Left lung (tissue), 10 donors: ENCODE measurements around the gene POLA2. TPM values are rescaled to one million over a fixed set of nuclear protein-coding genes. Genes with fewer than 3 reads are reported as not detected.

Experiments used
- ATAC-seq: fragments of 200-7000 bp; cut with Tn5 transposase; one replicate; pipeline ENCODE4 v1.9.1; 2020; ENCODE audit warnings: moderate library complexity
- DNase-seq, 4 donors: peaks; one replicate each; pipeline ENCODE4 v3.0.0-alpha.2; 2013 to 2020
- H3K27ac ChIP-seq, 2 donors: fragments of 200-600 bp; sonication (generic) in 1 of 2; one replicate each; pipeline versions ENCODE4 v1.5.0 to v1.8.0; 2020 to 2021
- H3K27me3 ChIP-seq, 2 donors: fragments of 200-600 bp; sonication (generic) in 1 of 2; one replicate each; pipeline versions ENCODE4 v1.5.0 to v1.8.0; 2020 to 2021
- H3K36me3 ChIP-seq, 2 donors: fragments of 200-600 bp; sonication (generic) in 1 of 2; one replicate each; pipeline versions ENCODE4 v1.5.0 to v1.8.0; 2020 to 2021
- H3K4me1 ChIP-seq, 2 donors: fragments of 200-600 bp; one replicate each; pipeline ENCODE4 v1.8.0; 2021
- H3K4me3 ChIP-seq, 2 donors: fragments of 200-600 bp; sonication (generic) in 1 of 2; one replicate each; pipeline versions ENCODE4 v1.5.0 to v1.8.0; 2020 to 2021; ENCODE audit warnings: mild to moderate bottlenecking in 1 of 2
- H3K9me3 ChIP-seq, 2 donors: fragments of 200-600 bp; sonication (generic) in 1 of 2; one replicate each; pipeline versions ENCODE4 v1.5.0 to v1.8.0; 2020 to 2021
- intact Hi-C, 2 donors: fragments of 100-400 bp; cut with DNase I; formaldehyde crosslinking; loops; one replicate each; pipeline versions ENCODE4 v1.11.2 to v1.14.2; 2022
- polyA plus RNA-seq, 6 donors: library from polyadenylated mRNA; unstranded; fragments of 120-200 nt; gene quantifications; one replicate each; pipeline ENCODE4 v1.2.1, GENCODE V29; 2013; ENCODE audit not compliant: insufficient read length in 6 of 6
- total RNA-seq, 2 donors: library from RNA; stranded (reverse); fragmentation: NEBNext Ultra II Directional; extraction: Animal tissue kit (Norgen Biotek cat#: 25700); gene quantifications; one replicate each; pipeline ENCODE4 v1.2.1, GENCODE V29; 2021
- TF ChIP-seq, protein P1 (sequence below), 2 donors: fragments of 200-600 bp; sonication (generic) in 1 of 2; IDR thresholded peaks; one replicate each; pipeline versions ENCODE4 v1.5.0 to v1.8.0; 2021; ENCODE audit warnings: antibody characterized with exemption in 2 of 2
- donor health status: DM: no; HTN: yes; CAD: no.
- donor health status: DM: no; HTN: no; CAD: no.

The POLA2 gene
- total and polyA plus RNA-seq, 8 donors: 9.4 to 30.2 (median 21.1) TPM

DNA sequence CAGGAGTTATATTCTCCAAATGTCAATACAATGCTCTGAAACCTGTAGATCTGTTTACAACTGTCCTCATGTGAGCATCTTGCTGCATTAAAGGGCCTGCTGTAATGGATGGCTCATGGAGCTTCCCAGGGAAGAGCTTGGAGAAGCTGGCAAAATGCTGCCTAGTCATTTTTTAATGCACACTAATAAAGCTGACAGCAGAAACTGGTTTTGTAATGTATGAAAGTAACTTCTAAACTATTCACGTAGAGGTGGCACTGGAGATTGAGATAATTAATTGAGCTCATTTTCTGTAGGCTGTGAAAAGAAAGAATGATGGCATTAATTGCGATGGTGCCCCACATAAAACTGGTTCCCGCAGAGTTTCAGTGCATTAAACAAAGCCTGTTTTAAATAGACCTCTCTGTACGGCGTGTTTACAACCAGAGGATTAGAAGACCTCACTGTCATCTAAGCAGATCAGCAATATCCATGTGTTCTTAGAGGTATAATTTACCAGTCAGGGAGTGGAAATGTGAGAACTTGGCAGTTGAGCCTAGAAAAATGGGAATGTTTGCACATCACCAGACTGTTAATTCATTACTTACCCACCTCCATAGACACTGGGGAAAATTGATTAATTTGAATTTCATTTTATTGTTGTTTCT, 16.0 kb downstream of the POLA2 start:
- intact Hi-C loops: loop anchor here (5.0 to 10.0 kb wide), 2 partner anchors 47 to 50 kb away; no protein-coding TSS in a partner anchor
- H3K27me3 ChIP-seq: no peaks in the 10 kb centered on the region
- no peak overlapping the region for H3K4me3 ChIP-seq
- ATAC-seq (no peak), DNase-seq (no peak)
- H3K4me1 ChIP-seq: peaks cover 10 to 44% of the 10 kb centered on the region in 2 donors
- H3K27ac ChIP-seq: no peak overlapping the region
- no peaks in the 10 kb centered on the region for H3K9me3 ChIP-seq
- TF ChIP-seq, protein P1, sequence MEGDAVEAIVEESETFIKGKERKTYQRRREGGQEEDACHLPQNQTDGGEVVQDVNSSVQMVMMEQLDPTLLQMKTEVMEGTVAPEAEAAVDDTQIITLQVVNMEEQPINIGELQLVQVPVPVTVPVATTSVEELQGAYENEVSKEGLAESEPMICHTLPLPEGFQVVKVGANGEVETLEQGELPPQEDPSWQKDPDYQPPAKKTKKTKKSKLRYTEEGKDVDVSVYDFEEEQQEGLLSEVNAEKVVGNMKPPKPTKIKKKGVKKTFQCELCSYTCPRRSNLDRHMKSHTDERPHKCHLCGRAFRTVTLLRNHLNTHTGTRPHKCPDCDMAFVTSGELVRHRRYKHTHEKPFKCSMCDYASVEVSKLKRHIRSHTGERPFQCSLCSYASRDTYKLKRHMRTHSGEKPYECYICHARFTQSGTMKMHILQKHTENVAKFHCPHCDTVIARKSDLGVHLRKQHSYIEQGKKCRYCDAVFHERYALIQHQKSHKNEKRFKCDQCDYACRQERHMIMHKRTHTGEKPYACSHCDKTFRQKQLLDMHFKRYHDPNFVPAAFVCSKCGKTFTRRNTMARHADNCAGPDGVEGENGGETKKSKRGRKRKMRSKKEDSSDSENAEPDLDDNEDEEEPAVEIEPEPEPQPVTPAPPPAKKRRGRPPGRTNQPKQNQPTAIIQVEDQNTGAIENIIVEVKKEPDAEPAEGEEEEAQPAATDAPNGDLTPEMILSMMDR (IDR thresholded peaks at IDR 0.05): no peak
- H3K36me3 ChIP-seq: peaks cover 0 to 38% of the 10 kb centered on the region in 2 donors

DNA sequence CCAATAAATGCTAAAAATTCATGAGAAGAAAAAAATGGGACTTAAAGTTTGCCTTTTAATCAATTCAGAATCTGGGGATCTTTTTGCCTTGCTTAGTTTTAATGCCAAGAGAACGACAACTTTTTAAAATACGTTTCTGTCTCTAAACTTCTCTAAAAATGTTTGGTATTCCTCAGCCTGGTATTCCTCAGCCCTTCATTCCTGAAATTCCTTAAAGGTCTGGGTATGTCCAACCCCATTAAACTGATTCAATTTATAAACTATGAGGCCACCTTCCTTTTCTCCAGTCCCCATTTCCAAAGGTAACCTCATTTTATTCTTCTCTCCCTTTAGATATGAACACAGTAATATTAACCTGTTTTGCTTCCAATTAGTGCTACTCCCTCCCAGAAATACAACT, 16.6 kb downstream of the POLA2 start:
- ATAC-seq (no peak), DNase-seq (no peak)
- Histone ChIP-seq H3K4me3 (no peak overlapping the region), H3K9me3 (no peaks in the 10 kb centered on the region), H3K4me1 (peaks cover 10 to 44% of the 10 kb centered on the region in 2 donors), H3K27me3 (no peaks in the 10 kb centered on the region), H3K27ac (no peak overlapping the region), H3K36me3 (peaks cover 0 to 44% of the 10 kb centered on the region in 2 donors)
- TF ChIP-seq, protein P1 (IDR thresholded peaks at IDR 0.05): no peak
- intact Hi-C loops: loop anchor here (5.0 to 10.0 kb wide), 2 partner anchors 46 to 49 kb away; no protein-coding TSS in a partner anchor

DNA sequence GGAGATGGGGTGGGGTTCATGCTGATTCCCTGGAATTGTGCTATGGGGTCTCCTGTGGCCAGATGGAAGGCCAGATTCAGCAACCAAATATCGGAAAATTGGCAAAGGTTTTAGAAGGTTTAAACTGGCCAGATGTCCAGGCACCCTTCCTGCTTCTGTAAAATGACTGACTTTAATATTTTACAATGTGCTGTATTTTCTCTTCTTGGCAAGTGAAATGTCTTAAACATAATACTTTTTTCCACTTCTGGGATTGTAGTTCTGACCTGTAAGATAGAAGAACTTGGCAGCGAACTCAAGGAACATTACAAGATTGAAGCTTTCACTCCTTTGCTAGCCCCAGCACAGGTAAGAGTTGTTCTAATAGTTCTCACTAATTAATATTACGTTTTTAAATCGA, 17.5 kb downstream of the POLA2 start:
- intact Hi-C loops: loop anchor here (5.0 to 10.0 kb wide), 2 partner anchors 46 to 48 kb away; no protein-coding TSS in a partner anchor
- DNase-seq (no peak), ATAC-seq (no peak)
- Histone ChIP-seq H3K9me3 (no peaks in the 10 kb centered on the region), H3K27ac (peak overlapping the region in 1 of 2 donors; percentile 81), H3K36me3 (peaks cover 0 to 54% of the 10 kb centered on the region in 2 donors), H3K27me3 (no peaks in the 10 kb centered on the region), H3K4me3 (no peak overlapping the region), H3K4me1 (peaks cover 10 to 44% of the 10 kb centered on the region in 2 donors)
- TF ChIP-seq, protein P1 (IDR thresholded peaks at IDR 0.05): no peak

DNA sequence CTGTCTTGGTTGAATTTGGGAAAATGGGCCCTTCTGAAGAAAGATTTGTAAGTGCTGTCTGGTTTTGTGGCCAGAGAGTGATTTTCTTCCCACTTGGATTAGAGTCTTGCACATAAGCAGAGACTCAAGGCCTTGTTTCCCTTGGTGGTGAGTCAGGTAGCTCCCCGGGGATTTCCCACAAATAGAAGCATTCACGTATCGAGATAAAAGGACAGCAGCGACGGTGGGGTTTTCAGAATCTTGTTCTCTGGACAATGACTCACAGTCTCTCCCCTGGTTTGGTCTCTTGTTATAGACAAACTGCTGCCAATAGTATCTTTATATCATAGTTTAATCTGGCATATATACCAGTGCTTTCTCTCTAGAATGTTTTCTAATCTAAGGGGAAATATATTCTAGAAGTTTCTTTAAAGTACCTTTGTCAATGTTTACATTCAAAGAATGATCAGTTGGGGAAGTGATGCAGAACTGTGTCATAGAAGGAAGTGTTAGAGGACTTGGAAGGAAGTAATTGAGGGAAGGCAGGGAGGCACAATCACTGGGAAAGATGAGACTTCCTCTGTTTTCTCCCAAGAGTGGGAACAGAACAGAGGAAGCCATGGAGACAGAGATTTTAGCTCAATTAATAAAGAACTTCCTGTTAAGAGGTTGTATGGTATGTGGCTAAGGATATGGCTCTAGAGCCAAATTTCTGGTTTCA, 18.1 kb downstream of the POLA2 start:
- no peaks in the 10 kb centered on the region for H3K27me3 ChIP-seq
- H3K4me3 ChIP-seq: no peak overlapping the region
- intact Hi-C loops: loop anchor here (5.0 to 10.0 kb wide), 2 partner anchors 45 to 47 kb away; no protein-coding TSS in a partner anchor
- ATAC-seq: peak; percentile 46
- H3K36me3 ChIP-seq: peaks cover 0 to 59% of the 10 kb centered on the region in 2 donors
- TF ChIP-seq, protein P1 (IDR thresholded peaks at IDR 0.05): no peak
- no peaks in the 10 kb centered on the region for H3K9me3 ChIP-seq
- peak overlapping the region in 1 of 2 donors; percentile 81 for H3K27ac ChIP-seq
- no peak for DNase-seq
- peaks cover 7 to 39% of the 10 kb centered on the region in 2 donors for H3K4me1 ChIP-seq

DNA sequence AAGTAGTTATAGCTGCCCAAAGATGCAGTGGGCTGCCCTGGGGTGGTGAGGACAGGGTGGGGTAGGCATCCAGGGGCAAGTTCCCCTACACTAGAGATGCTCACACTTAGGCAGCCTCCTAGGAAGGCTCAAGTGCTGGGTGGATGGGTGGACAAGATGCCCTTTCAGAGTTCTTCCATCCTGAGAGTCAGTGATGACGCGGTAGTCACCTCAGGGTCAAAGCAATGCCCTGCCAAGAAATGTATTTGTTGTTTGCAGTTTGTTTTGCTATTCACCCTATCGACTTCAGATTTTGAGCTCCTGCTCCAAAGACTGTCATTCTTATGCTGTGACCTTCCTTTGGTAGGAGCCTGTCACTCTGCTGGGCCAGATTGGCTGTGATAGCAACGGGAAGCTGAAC, 18.9 kb downstream of the POLA2 start:
- TF ChIP-seq, protein P1 (IDR thresholded peaks at IDR 0.05): no peak
- Histone ChIP-seq H3K36me3 (peaks cover 0 to 64% of the 10 kb centered on the region in 2 donors), H3K9me3 (no peaks in the 10 kb centered on the region), H3K4me3 (no peak overlapping the region), H3K27ac (peak overlapping the region in 1 of 2 donors; percentile 81), H3K27me3 (no peaks in the 10 kb centered on the region), H3K4me1 (peaks cover 4 to 32% of the 10 kb centered on the region in 2 donors)
- no peak for DNase-seq
- ATAC-seq: no peak
- intact Hi-C loops: no loop called here
